Vagina (tissue), 2 donors: ENCODE data around the gene POC1B.

ENCODE experiments used
- POLR2A ChIP-seq, 2 donors: fragments of 450-650 bp; IDR thresholded peaks; one replicate each; pipeline ENCODE4 v1.6.1; 2017; ENCODE audit warnings: antibody characterized with exemption in 2 of 2, mild to moderate bottlenecking in 2 of 2, moderate library complexity in 2 of 2
- POLR2AphosphoS5 ChIP-seq, 2 donors: sonication (generic); formaldehyde crosslinking; IDR thresholded peaks; one replicate each; pipeline ENCODE4 v1.9.0; 2017; ENCODE audit warnings: antibody characterized with exemption in 2 of 2, mild to moderate bottlenecking in 2 of 2, low read depth in 1 of 2; ENCODE audit not compliant: insufficient read depth in 1 of 2
- TF ChIP-seq, protein P1 (sequence below), 3 experiments: fragments of 450-650 bp in 2 of 3; fragments of 200-600 bp in 1 of 3; sonication (generic) in 1 of 3; IDR thresholded peaks; one replicate each; pipeline ENCODE4 v1.5.1; 2017 to 2019; ENCODE audit warnings: antibody characterized with exemption in 3 of 3, mild to moderate bottlenecking in 2 of 3, moderate library complexity in 2 of 3

DNA sequence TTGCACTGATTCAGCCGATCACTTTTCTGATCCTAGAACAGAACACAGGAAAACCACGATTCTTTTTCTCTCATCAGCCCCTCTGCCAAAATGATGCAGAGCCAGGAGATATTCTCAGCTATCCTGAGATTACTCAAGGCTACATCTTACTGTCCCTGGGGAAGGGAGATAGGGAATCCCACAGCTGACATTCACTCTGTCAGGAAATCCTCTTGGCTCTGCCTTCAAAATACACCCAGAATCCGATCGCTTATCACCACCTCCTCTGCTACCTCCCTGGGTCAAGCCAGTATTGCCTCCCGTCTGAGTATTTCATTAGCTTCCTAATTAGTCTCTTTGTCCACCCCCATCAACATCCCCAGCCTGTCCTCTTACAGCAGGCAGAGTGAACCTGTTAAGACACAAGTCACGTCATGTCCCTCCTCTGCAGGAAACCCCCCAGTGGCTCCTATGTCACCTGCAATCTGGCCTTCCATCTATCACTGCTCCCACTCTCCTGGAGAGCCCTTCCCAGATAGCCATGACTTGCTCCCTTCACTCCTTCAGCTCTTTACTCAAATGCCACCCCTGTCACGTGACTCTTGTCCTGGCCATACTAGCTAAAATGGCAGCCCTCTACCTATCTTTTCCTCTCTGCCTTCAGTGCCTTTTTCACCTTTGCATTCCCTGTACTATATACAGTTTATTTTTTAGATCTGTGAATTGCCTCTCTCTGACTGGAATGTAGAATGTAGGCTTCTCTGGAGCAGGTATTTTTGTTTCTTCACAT is 71.6 kb downstream of the POC1B start:
- TF ChIP-seq, protein P1, sequence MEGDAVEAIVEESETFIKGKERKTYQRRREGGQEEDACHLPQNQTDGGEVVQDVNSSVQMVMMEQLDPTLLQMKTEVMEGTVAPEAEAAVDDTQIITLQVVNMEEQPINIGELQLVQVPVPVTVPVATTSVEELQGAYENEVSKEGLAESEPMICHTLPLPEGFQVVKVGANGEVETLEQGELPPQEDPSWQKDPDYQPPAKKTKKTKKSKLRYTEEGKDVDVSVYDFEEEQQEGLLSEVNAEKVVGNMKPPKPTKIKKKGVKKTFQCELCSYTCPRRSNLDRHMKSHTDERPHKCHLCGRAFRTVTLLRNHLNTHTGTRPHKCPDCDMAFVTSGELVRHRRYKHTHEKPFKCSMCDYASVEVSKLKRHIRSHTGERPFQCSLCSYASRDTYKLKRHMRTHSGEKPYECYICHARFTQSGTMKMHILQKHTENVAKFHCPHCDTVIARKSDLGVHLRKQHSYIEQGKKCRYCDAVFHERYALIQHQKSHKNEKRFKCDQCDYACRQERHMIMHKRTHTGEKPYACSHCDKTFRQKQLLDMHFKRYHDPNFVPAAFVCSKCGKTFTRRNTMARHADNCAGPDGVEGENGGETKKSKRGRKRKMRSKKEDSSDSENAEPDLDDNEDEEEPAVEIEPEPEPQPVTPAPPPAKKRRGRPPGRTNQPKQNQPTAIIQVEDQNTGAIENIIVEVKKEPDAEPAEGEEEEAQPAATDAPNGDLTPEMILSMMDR (IDR thresholded peaks at IDR 0.05) = no peak
- TF ChIP-seq POLR2A (IDR thresholded peaks at IDR 0.05) (no peak), POLR2AphosphoS5 (IDR thresholded peaks at IDR 0.05; ENCODE audit: insufficient read depth in 1 of 2, low read depth in 1 of 2) (no peak)
